Measurements from ENCODE around the gene ATP5ME. TPM values are rescaled to one million over a fixed set of nuclear protein-coding genes. Genes with fewer than 3 reads are reported as not detected.
A peak's percentile ranks its signal among the peaks of the same experiment; 100 is the strongest.
"Not testable (repeated sequence)": the region's sequence is repeated elsewhere in the genome, so short reads cannot be mapped to it uniquely, and the experiment has no call there.

The ATP5ME gene
- total and polyA plus RNA-seq, 9 donors = 241 to 722 (median 332) TPM

GRCh38 chr4:669806-670559, 4.1 kb downstream of the ATP5ME start:
- H3K27ac ChIP-seq (ENCODE audit: low read length); H3K4me3 ChIP-seq (ENCODE audit: low read length); H3K9me3 ChIP-seq (replicated peaks; ENCODE audit: control insufficient read depth, low read depth, low read length); DNase-seq; H3K27me3 ChIP-seq (ENCODE audit: control insufficient read depth, insufficient read depth, low read length): not testable (repeated sequence)
- Histone ChIP-seq H3K36me3 (ENCODE audit: control insufficient read depth, insufficient read depth, low read length) (peaks cover 22% of the 10 kb centered on the region), H3K4me1 (ENCODE audit: control insufficient read depth, insufficient read depth, low read length) (peaks cover 22% of the 10 kb centered on the region)
- WGBS (ENCODE audit: insufficient coverage) = 90% methylated on average over 6 of the region's 11 CpGs

DNA sequence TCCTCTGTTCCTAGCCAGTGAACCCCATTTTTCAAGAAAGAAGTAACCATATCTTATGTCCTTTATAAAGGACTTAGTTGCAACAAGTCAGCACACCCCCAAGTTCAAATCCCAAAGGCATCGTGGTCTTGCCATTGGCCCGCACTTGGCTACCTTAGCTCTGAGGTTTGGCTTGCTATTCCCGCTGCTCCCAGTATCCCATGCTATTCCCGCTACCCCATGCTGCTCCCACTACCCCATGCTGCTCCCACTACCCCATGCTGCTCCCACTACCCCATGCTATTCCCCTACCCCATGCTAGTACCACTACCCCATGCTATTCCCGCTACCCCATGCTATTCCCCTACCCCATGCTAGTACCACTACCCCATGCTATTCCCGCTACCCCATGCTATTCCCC, 5.9 kb downstream of the ATP5ME start:
- DNase-seq; H3K27me3 ChIP-seq (ENCODE audit: control insufficient read depth, insufficient read depth, low read length); H3K9me3 ChIP-seq (replicated peaks; ENCODE audit: control insufficient read depth, low read depth, low read length); H3K4me3 ChIP-seq (ENCODE audit: low read length); H3K27ac ChIP-seq (ENCODE audit: low read length): not testable (repeated sequence)
- WGBS (ENCODE audit: insufficient coverage) = 91% methylated on average over 6 of the region's 6 CpGs
- peaks cover 24% of the 10 kb centered on the region for H3K4me1 ChIP-seq (ENCODE audit: control insufficient read depth, insufficient read depth, low read length)
- peaks cover 22% of the 10 kb centered on the region for H3K36me3 ChIP-seq (ENCODE audit: control insufficient read depth, insufficient read depth, low read length)

- peaks cover 15% of the 10 kb centered on the region for H3K36me3 ChIP-seq (ENCODE audit: control insufficient read depth, insufficient read depth, low read length)
- H3K27ac ChIP-seq (ENCODE audit: low read length) = no peak overlapping the region
- peaks cover 2% of the 10 kb centered on the region for H3K27me3 ChIP-seq (ENCODE audit: control insufficient read depth, insufficient read depth, low read length)
- no peak for DNase-seq
- no peak overlapping the region for H3K4me3 ChIP-seq (ENCODE audit: low read length)
- WGBS (ENCODE audit: insufficient coverage) = 51% methylated on average over 5 of the region's 10 CpGs
- peaks cover 24% of the 10 kb centered on the region for H3K4me1 ChIP-seq (ENCODE audit: control insufficient read depth, insufficient read depth, low read length)
- no peaks in the 10 kb centered on the region for H3K9me3 ChIP-seq (replicated peaks; ENCODE audit: control insufficient read depth, low read depth, low read length)
Measured at GRCh38 chr4:667545-667925, 6.5 kb downstream of the ATP5ME start.

- Histone ChIP-seq H3K27ac (ENCODE audit: low read length) (no peak overlapping the region), H3K4me3 (ENCODE audit: low read length) (no peak overlapping the region), H3K27me3 (ENCODE audit: control insufficient read depth, insufficient read depth, low read length) (peaks cover 2% of the 10 kb centered on the region), H3K9me3 (replicated peaks; ENCODE audit: control insufficient read depth, low read depth, low read length) (no peaks in the 10 kb centered on the region), H3K4me1 (ENCODE audit: control insufficient read depth, insufficient read depth, low read length) (peaks cover 24% of the 10 kb centered on the region), H3K36me3 (ENCODE audit: control insufficient read depth, insufficient read depth, low read length) (peaks cover 10% of the 10 kb centered on the region)
- no peak for DNase-seq
- WGBS (ENCODE audit: insufficient coverage) = 84% methylated on average over 20 of the region's 28 CpGs
Measured at GRCh38 chr4:666822-667544, 7.1 kb downstream of the ATP5ME start.

DNA sequence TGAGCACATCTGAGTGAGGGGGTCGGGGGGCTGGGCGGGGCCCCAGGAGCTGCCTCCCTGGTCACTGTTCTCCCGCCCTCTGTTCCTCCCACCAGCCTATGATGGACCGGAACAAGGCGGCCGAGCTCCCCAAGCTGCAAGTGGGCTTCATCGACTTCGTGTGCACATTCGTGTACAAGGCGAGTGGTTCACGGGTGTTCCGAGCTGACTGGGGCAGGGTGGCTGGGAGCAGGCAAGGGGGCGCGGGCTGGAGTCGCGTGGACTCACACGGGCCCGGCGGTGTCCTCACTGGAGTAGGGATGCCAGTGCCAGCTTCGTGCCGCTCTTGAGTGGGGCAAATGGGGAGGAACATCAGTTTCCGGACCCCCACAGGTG, 7.7 kb downstream of the ATP5ME start:
- no peaks in the 10 kb centered on the region for H3K9me3 ChIP-seq (replicated peaks; ENCODE audit: control insufficient read depth, low read depth, low read length)
- H3K36me3 ChIP-seq (ENCODE audit: control insufficient read depth, insufficient read depth, low read length) = peaks cover 4% of the 10 kb centered on the region
- no peak overlapping the region for H3K4me3 ChIP-seq (ENCODE audit: low read length)
- WGBS (ENCODE audit: insufficient coverage) = 77% methylated on average over 20 of the region's 22 CpGs
- no peak overlapping the region for H3K27ac ChIP-seq (ENCODE audit: low read length)
- DNase-seq = no peak
- peaks cover 24% of the 10 kb centered on the region for H3K4me1 ChIP-seq (ENCODE audit: control insufficient read depth, insufficient read depth, low read length)
- H3K27me3 ChIP-seq (ENCODE audit: control insufficient read depth, insufficient read depth, low read length) = peaks cover 2% of the 10 kb centered on the region

DNA sequence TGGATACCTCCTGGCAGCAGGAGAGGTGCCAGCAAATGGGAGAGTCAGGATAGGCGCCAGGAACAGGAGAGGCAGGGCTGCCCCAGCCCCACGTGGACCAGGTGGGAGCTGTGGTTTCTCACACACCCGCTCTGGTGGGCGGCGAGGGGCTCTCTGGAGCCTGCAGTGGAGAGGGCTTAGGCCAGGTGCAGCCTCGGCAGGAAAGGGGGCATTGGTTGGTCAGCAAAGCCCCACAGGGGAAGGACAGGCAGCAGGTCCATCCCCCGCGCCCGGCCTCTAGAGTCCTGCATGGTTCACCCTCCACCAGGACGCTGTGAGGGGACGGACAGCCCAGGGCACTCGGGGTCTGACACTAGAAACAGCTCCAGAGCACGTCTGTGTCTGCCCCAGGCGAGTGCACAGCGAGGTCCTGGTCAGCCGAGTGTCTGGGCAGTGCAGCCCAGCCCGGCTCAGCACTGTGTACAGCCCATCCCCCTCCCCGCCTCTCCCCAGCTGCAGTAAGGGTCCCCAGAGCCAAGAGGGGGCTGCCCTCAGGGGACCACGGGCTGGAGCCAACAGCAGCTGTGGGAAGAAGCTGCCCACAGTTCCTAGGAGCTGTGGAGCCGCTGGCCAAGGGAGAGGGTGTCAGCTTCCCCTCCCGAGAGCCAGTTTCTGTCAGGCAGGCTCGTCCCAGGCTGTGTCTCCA, 8.2 kb downstream of the ATP5ME start:
- H3K4me1 ChIP-seq (ENCODE audit: control insufficient read depth, insufficient read depth, low read length) = peaks cover 24% of the 10 kb centered on the region
- 54% methylated on average over 19 of the region's 22 CpGs for WGBS (ENCODE audit: insufficient coverage)
- DNase-seq = no peak
- H3K27ac ChIP-seq (ENCODE audit: low read length) = no peak overlapping the region
- no peaks in the 10 kb centered on the region for H3K9me3 ChIP-seq (replicated peaks; ENCODE audit: control insufficient read depth, low read depth, low read length)
- H3K27me3 ChIP-seq (ENCODE audit: control insufficient read depth, insufficient read depth, low read length) = peaks cover 2% of the 10 kb centered on the region
- peaks cover 3% of the 10 kb centered on the region for H3K36me3 ChIP-seq (ENCODE audit: control insufficient read depth, insufficient read depth, low read length)
- no peak overlapping the region for H3K4me3 ChIP-seq (ENCODE audit: low read length)

GRCh38 chr4:665381-665750, 8.7 kb downstream of the ATP5ME start:
- WGBS (ENCODE audit: insufficient coverage) = 89% methylated on average over 12 of the region's 12 CpGs
- Histone ChIP-seq H3K27me3 (ENCODE audit: control insufficient read depth, insufficient read depth, low read length) (peaks cover 2% of the 10 kb centered on the region), H3K36me3 (ENCODE audit: control insufficient read depth, insufficient read depth, low read length) (no peaks in the 10 kb centered on the region), H3K4me1 (ENCODE audit: control insufficient read depth, insufficient read depth, low read length) (peaks cover 24% of the 10 kb centered on the region), H3K27ac (ENCODE audit: low read length) (no peak overlapping the region), H3K9me3 (replicated peaks; ENCODE audit: control insufficient read depth, low read depth, low read length) (no peaks in the 10 kb centered on the region), H3K4me3 (ENCODE audit: low read length) (no peak overlapping the region)
- no peak for DNase-seq

GRCh38 chr4:664713-665231, 9.3 kb downstream of the ATP5ME start:
- Histone ChIP-seq H3K4me1 (ENCODE audit: control insufficient read depth, insufficient read depth, low read length) (peaks cover 24% of the 10 kb centered on the region), H3K4me3 (ENCODE audit: low read length) (no peak overlapping the region), H3K9me3 (replicated peaks; ENCODE audit: control insufficient read depth, low read depth, low read length) (no peaks in the 10 kb centered on the region), H3K36me3 (ENCODE audit: control insufficient read depth, insufficient read depth, low read length) (no peaks in the 10 kb centered on the region), H3K27ac (ENCODE audit: low read length) (no peak overlapping the region), H3K27me3 (ENCODE audit: control insufficient read depth, insufficient read depth, low read length) (peaks cover 2% of the 10 kb centered on the region)
- peak; percentile 5 for DNase-seq
- 94% methylated on average over 21 of the region's 24 CpGs for WGBS (ENCODE audit: insufficient coverage)

DNA sequence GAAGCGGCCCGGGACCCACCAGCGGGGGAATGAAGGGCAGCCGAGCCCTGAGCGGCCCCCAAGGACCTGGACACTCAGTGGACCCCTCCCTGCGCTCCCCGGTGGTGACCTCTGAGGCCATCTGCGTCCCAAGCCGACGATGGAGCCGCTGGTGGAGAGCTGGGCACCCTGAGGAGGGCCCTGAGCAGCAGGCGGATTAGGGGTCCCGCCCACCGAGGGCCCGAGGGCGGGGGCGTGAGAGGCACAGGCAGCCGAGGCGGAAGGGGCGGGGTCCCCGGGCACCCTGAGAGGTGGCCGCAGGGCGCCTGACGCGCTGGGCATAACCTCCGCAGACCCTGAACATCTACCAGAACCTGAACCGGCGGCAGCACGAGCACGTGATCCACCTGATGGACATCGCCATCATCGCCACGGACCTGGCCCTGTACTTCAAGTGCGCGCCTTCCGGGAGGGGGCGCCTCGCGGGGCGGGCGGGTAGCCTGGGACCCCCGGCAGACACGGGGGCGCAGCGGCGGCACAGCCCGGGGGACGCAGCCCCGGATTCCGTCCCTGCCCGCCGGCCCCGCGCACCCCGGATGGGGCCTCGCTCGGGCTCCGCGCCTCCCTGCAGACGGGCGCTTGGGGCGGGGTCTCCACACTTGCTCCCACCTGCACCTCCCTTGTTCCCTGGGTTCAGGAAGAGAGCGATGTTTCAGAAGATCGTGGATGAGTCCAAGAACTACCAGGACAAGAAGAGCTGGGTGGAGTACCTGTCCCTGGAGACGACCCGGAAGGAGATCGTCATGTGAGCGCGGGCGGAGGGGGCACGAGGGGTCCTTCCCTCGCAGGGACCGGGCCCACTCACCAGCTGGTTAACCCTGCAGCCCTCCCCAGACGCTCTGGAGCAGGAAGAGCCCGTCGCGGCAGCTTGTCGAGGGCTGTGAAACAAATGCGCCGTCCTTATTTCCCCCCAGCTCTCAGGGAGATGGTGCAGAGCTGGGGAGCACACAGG, 10.3 kb downstream of the ATP5ME start:
- 2% methylated on average over 74 of the region's 80 CpGs for WGBS (ENCODE audit: insufficient coverage)
- Histone ChIP-seq H3K4me1 (ENCODE audit: control insufficient read depth, insufficient read depth, low read length) (peaks cover 24% of the 10 kb centered on the region), H3K4me3 (ENCODE audit: low read length) (peak overlapping the region; percentile 55), H3K9me3 (replicated peaks; ENCODE audit: control insufficient read depth, low read depth, low read length) (no peaks in the 10 kb centered on the region), H3K27ac (ENCODE audit: low read length) (peak overlapping the region; percentile 20), H3K27me3 (ENCODE audit: control insufficient read depth, insufficient read depth, low read length) (peaks cover 2% of the 10 kb centered on the region), H3K36me3 (ENCODE audit: control insufficient read depth, insufficient read depth, low read length) (no peaks in the 10 kb centered on the region)
- peak; percentile 74 for DNase-seq

All from muscle of leg (tissue), 11 donors.